GM18508 (cell line): ENCODE measurements around the gene RBCK1.

Source experiments
- ATAC-seq: cut with Tn5 transposase; IDR thresholded peaks from one replicate; pipeline ENCODE4 v1.9.1; 2021; ENCODE audit warnings: moderate number of reproducible peaks; ENCODE audit not compliant: insufficient read depth, unreplicated experiment

RBCK1 gene

GRCh38 chr20:396619-397431 is 11.3 kb upstream of the RBCK1 start:
- no peak for ATAC-seq

GRCh38 chr20:397432-398237 is 10.5 kb upstream of the RBCK1 start:
- ATAC-seq = no peak

- no peak for ATAC-seq
These were observed 8.9 kb upstream of the RBCK1 start for GRCh38 chr20:399182-399707.

- no peak for ATAC-seq
These were observed 8.0 kb upstream of the RBCK1 start for GRCh38 chr20:400128-400453.

GRCh38 chr20:400454-401275 is 7.4 kb upstream of the RBCK1 start:
- ATAC-seq = no peak

GRCh38 chr20:401682-402495 is 6.2 kb upstream of the RBCK1 start:
- no peak for ATAC-seq

GRCh38 chr20:402496-402885 is 5.6 kb upstream of the RBCK1 start:
- ATAC-seq = no peak

- ATAC-seq = no peak
These were observed 5.1 kb upstream of the RBCK1 start for GRCh38 chr20:402898-403581.

GRCh38 chr20:403582-403957 is 4.5 kb upstream of the RBCK1 start:
- no peak for ATAC-seq

- no peak for ATAC-seq
These were observed 4.0 kb upstream of the RBCK1 start for GRCh38 chr20:404088-404487.

- ATAC-seq = no peak
These were observed 1.6 kb upstream of the RBCK1 start for GRCh38 chr20:406200-407132.

GRCh38 chr20:407133-407952 is 756 bp upstream of the RBCK1 start:
- no peak for ATAC-seq

- no peak for ATAC-seq
These were observed 971 bp downstream of the RBCK1 start for GRCh38 chr20:408843-409696.

- no peak for ATAC-seq
These were observed 1.8 kb downstream of the RBCK1 start for GRCh38 chr20:409697-410559.

GRCh38 chr20:412081-412480 is 4.0 kb downstream of the RBCK1 start:
- no peak for ATAC-seq

GRCh38 chr20:414161-414560 is 6.1 kb downstream of the RBCK1 start:
- ATAC-seq = no peak
